Adipocyte (in vitro differentiated cells): ENCODE results near the gene MYCBP2.
A peak's percentile ranks its signal among the peaks of the same experiment; 100 is the strongest.

Experiments
- DNase-seq: peaks from one replicate; pipeline ENCODE4 v3.0.0-alpha.2; 2015; ENCODE audit warnings: low read depth
- H3K27me3 ChIP-seq: replicated peaks from 2 replicates; pipeline ENCODE4 v1.7.0; 2013; ENCODE audit warnings: mild to moderate bottlenecking, low read length, moderate library complexity; ENCODE audit not compliant: control insufficient read depth, insufficient read depth
- H3K36me3 ChIP-seq: 2 replicates; pipeline ENCODE4 v1.7.0; 2013; ENCODE audit warnings: low read length, mild to moderate bottlenecking, moderate library complexity; ENCODE audit not compliant: control insufficient read depth, insufficient read depth, severe bottlenecking
- H3K4me1 ChIP-seq: 2 replicates; pipeline ENCODE4 v1.7.0; 2013; ENCODE audit warnings: mild to moderate bottlenecking, low read length, moderate library complexity; ENCODE audit not compliant: control insufficient read depth, insufficient read depth
- H3K4me3 ChIP-seq: 2 replicates; pipeline ENCODE4 v1.7.0; 2013; ENCODE audit warnings: mild to moderate bottlenecking, low read length, moderate library complexity
- H3K9ac ChIP-seq: 2 replicates; pipeline ENCODE4 v1.7.0; 2013; ENCODE audit warnings: mild to moderate bottlenecking, low read length, moderate library complexity
- H3K9me3 ChIP-seq: 2 replicates; pipeline ENCODE4 v1.7.0; 2013; ENCODE audit warnings: mild to moderate bottlenecking, low read length, moderate library complexity; ENCODE audit not compliant: control insufficient read depth

MYCBP2 gene

DNA sequence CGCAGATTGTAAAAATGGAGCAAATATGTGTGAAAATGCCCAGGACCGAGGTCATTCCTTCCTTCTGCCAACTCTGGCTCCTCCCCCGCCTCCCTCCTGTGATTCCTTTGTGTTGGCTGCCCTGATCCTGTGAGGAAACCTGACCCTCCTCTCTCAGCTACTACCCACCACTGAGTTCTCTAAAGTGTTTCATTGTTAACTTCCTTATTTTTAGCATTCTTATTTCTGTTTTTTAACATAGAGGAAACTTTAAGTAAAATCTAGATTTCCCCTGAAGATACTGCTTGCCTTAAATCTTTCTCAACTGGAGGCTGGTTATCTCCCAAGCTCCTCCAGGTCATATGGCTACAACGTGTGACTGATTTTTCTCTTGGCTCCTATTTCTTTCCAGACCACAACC is 278.2 kb downstream of the MYCBP2 start:
- no peak overlapping the region for H3K4me3 ChIP-seq
- peaks cover 100% of the 10 kb centered on the region for H3K36me3 ChIP-seq
- no peak for DNase-seq
- no peaks in the 10 kb centered on the region for H3K27me3 ChIP-seq
- H3K9ac ChIP-seq: no peak overlapping the region
- no peaks in the 10 kb centered on the region for H3K9me3 ChIP-seq
- H3K4me1 ChIP-seq: peaks cover 7% of the 10 kb centered on the region

DNA sequence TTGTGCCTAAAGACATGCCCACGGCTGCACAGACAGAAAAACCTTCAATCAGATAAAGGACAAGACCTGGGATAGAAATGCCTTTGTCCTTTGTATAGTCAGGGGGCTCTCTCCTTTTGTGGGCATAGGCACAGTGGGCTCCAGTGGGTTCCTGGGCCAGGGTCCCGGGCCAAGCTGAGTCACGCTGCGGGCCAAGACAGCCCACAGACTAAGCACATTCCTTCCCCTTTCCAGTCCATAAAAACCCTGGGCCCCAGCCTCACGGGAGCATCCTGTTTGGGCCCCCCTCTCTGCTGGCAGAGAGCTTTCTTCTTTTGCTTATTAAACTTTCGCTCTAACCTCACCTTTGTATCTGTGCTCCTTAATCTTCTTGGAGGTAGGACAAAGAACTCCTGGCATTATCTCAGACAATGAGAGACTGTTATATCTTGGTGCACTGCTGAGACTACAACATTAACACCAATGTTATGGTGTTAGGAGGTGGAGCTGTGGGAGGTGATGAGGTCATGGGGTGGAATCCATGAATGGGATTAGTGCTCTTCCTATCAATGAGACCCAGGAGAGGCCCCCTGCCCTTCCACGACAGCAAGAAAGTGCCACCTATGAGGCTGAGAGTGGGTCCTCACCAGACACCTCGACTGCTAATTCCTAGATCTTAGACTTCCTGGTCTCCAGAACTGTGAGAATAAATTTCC is 279.1 kb downstream of the MYCBP2 start:
- H3K36me3 ChIP-seq: peaks cover 100% of the 10 kb centered on the region
- no peak overlapping the region for H3K9ac ChIP-seq
- H3K27me3 ChIP-seq: no peaks in the 10 kb centered on the region
- H3K4me1 ChIP-seq: peaks cover 7% of the 10 kb centered on the region
- no peaks in the 10 kb centered on the region for H3K9me3 ChIP-seq
- DNase-seq: no peak
- no peak overlapping the region for H3K4me3 ChIP-seq

DNA sequence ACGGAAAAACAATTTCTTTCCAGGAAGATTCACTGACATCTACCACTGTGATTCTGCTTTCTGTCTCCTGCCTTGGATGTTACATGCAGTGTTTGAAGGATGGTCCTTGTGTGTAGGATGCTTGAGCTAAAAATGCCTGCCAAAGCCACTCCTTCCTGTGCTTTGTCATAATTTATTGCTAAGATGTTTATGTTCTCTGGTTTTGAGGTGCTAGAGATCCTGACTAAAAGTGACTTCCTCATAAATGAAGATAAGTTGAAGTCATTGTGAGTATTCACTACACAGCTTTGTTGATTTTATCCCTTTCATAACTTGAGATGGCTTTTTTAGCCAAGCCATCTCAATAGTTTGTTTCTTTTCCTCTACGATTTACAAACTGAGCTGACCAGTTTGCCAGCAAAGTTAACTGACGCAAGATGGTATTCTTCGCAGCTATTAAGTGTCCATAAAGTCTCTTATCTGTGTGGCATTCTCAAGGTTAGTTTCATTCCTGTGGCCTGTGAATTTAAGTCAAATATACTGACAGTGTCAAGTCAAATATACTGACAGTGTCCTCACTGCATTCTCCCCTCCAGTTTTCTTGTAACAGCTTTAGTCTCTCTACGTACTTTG is 284.2 kb downstream of the MYCBP2 start:
- H3K4me3 ChIP-seq: no peak overlapping the region
- H3K9me3 ChIP-seq: no peaks in the 10 kb centered on the region
- no peak for DNase-seq
- peaks cover 62% of the 10 kb centered on the region for H3K36me3 ChIP-seq
- no peak overlapping the region for H3K9ac ChIP-seq
- H3K27me3 ChIP-seq: no peaks in the 10 kb centered on the region
- no peaks in the 10 kb centered on the region for H3K4me1 ChIP-seq

DNA sequence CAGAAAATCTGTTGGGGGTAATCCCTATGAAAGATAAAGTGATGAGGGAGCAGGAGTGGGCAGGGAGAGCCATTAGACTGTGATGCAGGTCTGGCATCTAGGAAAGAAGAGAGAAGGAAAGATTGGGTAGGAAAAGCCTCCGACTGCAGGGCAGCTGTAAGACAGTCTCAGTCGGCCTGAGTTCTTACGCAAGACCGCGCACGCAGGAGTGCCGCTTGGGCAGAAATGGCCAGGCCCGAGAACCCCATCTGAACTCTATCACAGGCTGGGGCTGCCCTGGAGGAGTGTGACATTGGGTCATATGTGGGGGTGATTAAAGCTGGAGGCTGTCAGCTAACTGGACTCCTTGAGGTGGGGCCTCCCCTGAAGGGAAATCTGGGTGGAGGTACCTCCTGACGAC is 286.1 kb downstream of the MYCBP2 start:
- Histone ChIP-seq H3K4me1 (no peaks in the 10 kb centered on the region), H3K4me3 (no peak overlapping the region), H3K36me3 (peaks cover 43% of the 10 kb centered on the region), H3K9ac (no peak overlapping the region), H3K9me3 (no peaks in the 10 kb centered on the region), H3K27me3 (no peaks in the 10 kb centered on the region)
- no peak for DNase-seq

DNA sequence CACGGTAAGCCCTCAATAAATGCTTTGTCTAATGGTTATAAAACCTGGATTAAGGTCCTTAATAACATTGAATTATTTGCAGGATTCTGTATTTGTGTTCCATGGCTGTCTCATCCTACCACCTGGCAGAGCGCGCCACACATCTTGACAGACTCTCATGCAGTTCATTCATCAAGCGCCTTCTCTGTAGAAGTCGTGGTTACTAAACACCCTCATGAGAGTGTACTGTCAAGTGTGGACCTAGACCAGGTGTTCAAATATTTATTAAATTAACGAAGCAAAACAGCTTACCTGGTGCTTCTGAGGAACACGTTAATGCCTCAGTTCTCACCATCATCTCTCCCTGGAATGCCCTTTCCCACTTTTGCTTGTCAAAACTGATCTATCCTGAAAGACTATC is 286.8 kb downstream of the MYCBP2 start:
- Histone ChIP-seq H3K4me3 (no peak overlapping the region), H3K4me1 (peaks cover 2% of the 10 kb centered on the region), H3K36me3 (peaks cover 36% of the 10 kb centered on the region), H3K27me3 (no peaks in the 10 kb centered on the region), H3K9ac (no peak overlapping the region), H3K9me3 (no peaks in the 10 kb centered on the region)
- no peak for DNase-seq

DNA sequence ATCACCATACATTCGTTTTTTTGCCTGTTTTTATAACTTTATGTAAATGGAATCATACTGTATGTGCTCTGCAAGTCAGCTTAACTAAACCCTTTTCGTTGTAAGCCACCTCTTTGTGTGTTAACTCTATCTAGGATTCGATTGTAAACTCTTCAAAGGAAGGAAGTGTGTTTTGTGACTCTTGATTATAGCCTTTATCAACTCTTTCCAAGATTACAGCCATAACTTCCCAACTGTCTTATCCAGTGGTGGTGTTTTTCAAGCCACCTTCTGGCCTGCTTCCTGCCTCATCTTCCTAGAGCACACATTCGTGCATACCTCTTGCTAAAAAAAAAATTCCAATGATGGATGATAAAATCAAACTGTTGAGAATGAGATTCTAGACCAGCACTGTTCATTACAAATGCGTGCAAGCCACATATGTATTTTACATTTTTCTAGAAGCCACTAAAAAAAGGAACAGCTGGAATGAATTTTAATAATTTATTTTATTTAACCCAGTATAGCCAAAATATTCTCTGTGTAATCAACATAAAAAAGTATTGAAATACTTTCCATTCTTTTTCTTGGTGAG is 287.9 kb downstream of the MYCBP2 start:
- peaks cover 25% of the 10 kb centered on the region for H3K36me3 ChIP-seq
- no peak overlapping the region for H3K4me3 ChIP-seq
- no peaks in the 10 kb centered on the region for H3K9me3 ChIP-seq
- H3K4me1 ChIP-seq: peaks cover 13% of the 10 kb centered on the region
- no peak for DNase-seq
- no peak overlapping the region for H3K9ac ChIP-seq
- no peaks in the 10 kb centered on the region for H3K27me3 ChIP-seq

DNA sequence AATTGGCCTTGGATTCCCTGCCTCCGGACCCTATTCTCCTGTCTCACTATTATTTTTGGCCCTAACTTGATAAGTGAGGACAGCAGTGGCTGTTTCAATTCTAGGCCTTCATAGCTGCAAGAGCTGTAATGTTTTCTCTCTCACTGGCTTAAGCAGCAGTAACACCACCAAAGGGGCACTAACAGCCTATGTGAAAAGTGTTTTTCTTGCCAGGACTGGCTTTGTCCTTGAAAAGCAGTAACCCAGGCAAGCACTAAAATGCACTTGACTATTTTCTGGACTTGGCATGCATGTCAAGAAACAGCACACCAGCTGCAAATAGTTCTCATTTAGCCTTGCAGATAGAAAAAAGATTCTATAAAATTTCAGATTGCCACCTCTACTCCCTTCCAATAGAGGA is 290.6 kb downstream of the MYCBP2 start:
- H3K36me3 ChIP-seq: peaks cover 2% of the 10 kb centered on the region
- H3K4me3 ChIP-seq: no peak overlapping the region
- H3K27me3 ChIP-seq: no peaks in the 10 kb centered on the region
- no peak overlapping the region for H3K9ac ChIP-seq
- no peak for DNase-seq
- H3K9me3 ChIP-seq: no peaks in the 10 kb centered on the region
- H3K4me1 ChIP-seq: peaks cover 15% of the 10 kb centered on the region

DNA sequence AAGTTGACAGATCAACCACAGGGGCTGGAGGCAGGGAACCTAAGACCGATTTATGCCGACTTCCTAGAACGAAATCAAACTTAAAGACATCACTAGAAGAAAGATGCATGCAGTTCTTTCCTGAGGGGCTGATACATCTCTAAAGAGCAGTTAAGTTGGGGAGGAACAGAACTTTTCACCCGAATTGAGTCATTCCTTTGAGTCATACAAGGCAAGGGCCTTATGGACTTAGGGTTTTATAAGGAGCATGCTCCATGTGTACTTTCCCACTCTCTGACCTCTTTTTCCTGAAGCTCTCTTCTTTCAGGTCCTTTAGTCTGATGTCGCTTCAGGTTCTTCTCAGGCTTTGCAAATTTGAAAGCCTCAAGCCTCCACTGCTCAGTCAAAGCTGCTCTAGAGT is 292.0 kb downstream of the MYCBP2 start:
- Histone ChIP-seq H3K9me3 (no peaks in the 10 kb centered on the region), H3K9ac (no peak overlapping the region), H3K4me1 (peaks cover 15% of the 10 kb centered on the region), H3K4me3 (no peak overlapping the region), H3K27me3 (no peaks in the 10 kb centered on the region), H3K36me3 (no peaks in the 10 kb centered on the region)
- peak; percentile 11 for DNase-seq

DNA sequence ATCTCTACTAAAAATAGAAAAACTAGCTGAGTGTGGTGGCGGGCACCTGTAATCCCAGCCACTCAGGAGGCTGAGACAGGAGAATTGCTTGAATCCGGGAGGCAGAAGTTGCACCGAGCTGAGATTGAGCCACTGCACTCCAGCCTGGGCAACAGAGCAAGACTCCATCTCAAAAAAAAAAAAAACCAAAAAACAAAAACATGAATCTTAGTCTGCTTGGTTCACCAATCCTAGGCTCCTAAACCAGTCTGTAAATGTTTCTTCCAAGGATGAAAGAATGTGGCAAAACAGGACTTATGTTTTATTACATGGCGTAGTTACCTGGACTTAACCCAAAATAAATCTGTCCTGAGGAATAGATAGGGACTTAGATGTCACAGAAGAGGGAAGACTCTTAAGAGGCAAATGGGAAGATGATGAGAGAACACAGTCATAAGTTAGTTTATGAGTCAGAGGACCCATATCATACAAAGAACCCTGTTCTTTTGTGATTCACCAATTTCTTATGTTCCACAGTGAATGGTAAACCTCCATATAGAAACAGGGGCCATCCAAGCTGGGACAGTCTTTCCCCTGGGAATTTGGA is 293.1 kb downstream of the MYCBP2 start:
- Histone ChIP-seq H3K27me3 (no peaks in the 10 kb centered on the region), H3K4me3 (no peak overlapping the region), H3K4me1 (peaks cover 15% of the 10 kb centered on the region), H3K36me3 (no peaks in the 10 kb centered on the region), H3K9me3 (no peaks in the 10 kb centered on the region), H3K9ac (no peak overlapping the region)
- no peak for DNase-seq

DNA sequence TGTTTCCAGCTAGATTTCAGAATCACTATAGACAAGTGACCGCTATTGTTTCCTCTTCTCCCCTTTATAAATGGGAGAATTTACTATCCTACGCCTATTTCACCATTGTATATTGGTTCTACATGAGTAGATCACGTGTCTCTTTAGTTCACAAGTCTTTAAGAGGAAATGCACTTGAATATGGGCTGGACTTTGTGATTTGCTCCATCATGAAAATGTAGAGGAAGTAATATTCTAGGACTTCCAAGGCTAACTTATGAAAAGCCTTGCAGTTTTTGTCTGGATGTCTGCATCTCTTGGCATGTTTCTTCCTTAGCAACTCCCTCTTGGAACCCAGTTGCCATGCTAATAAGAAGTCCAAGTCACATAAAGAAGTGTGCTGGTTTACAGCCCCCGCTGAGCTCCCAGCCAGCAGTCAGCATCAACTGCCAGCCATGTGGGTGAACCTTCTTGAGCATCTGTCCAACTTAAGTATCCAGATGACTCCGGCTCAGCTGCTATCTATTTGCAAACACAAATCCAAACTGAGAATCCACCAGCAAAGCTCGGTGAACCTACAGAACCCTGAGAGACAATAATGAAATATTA is 295.1 kb downstream of the MYCBP2 start:
- DNase-seq: no peak
- Histone ChIP-seq H3K9me3 (no peaks in the 10 kb centered on the region), H3K9ac (no peak overlapping the region), H3K4me3 (no peak overlapping the region), H3K36me3 (no peaks in the 10 kb centered on the region), H3K4me1 (peaks cover 27% of the 10 kb centered on the region), H3K27me3 (no peaks in the 10 kb centered on the region)

DNA sequence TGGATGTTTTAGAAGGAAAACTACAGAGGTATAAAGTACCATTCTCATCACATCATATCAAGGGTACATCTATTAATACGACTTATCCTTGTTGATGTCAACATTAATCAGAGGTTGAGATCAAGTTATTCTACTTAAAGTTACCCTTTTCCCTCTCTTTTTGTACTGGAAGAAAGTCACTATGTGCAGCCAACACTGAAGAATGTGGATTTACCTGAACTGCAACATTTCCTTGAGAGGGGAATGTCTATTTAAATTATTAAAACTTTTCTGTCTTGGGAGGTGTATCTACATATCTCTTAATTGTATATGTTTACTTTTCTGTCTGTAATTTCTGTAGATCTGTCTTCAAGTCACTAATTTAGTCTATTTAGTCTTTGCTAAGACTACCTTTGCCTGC is 297.5 kb downstream of the MYCBP2 start:
- no peak for DNase-seq
- Histone ChIP-seq H3K36me3 (no peaks in the 10 kb centered on the region), H3K4me3 (no peak overlapping the region), H3K9ac (no peak overlapping the region), H3K27me3 (no peaks in the 10 kb centered on the region), H3K9me3 (no peaks in the 10 kb centered on the region), H3K4me1 (peaks cover 28% of the 10 kb centered on the region)
